Fibroblast of the conjunctiva (primary cell): ENCODE measurements around the gene TSPAN18.
A peak's percentile ranks its signal among the peaks of the same experiment; 100 is the strongest.

Experiments used
- DNase-seq: peaks from one replicate; pipeline ENCODE4 v3.0.0-alpha.2; 2010; ENCODE audit warnings: low read depth

The TSPAN18 gene

GRCh38 chr11:44777209-44778194 is 50.7 kb downstream of the TSPAN18 start:
- no peak for DNase-seq

- DNase-seq: no peak
Observed at GRCh38 chr11:44778195-44779100, 51.7 kb downstream of the TSPAN18 start.

GRCh38 chr11:44779736-44780520 is 53.2 kb downstream of the TSPAN18 start:
- DNase-seq: no peak

- peak; percentile 22 for DNase-seq
Observed at GRCh38 chr11:44780940-44781631, 54.3 kb downstream of the TSPAN18 start.

- DNase-seq: no peak
Observed at GRCh38 chr11:44781655-44782054, 54.9 kb downstream of the TSPAN18 start.

- no peak for DNase-seq
Observed at GRCh38 chr11:44782478-44782877, 55.7 kb downstream of the TSPAN18 start.

- no peak for DNase-seq
Observed at GRCh38 chr11:44784436-44784760, 57.6 kb downstream of the TSPAN18 start.

- DNase-seq: no peak
Observed at GRCh38 chr11:44784851-44785250, 58.1 kb downstream of the TSPAN18 start.

GRCh38 chr11:44785856-44786607 is 59.3 kb downstream of the TSPAN18 start:
- no peak for DNase-seq

GRCh38 chr11:44787070-44787469 is 60.3 kb downstream of the TSPAN18 start:
- DNase-seq: no peak

GRCh38 chr11:44787981-44788380 is 61.2 kb downstream of the TSPAN18 start:
- no peak for DNase-seq

GRCh38 chr11:44788536-44789261 is 61.9 kb downstream of the TSPAN18 start:
- DNase-seq: no peak

GRCh38 chr11:44789496-44789895 is 62.7 kb downstream of the TSPAN18 start:
- no peak for DNase-seq

GRCh38 chr11:44790211-44790610 is 63.4 kb downstream of the TSPAN18 start:
- no peak for DNase-seq

GRCh38 chr11:44791316-44791925 is 64.7 kb downstream of the TSPAN18 start:
- DNase-seq: no peak

GRCh38 chr11:44792171-44792570 is 65.4 kb downstream of the TSPAN18 start:
- DNase-seq: no peak

- no peak for DNase-seq
Observed at GRCh38 chr11:44793350-44794090, 66.8 kb downstream of the TSPAN18 start.

- no peak for DNase-seq
Observed at GRCh38 chr11:44795803-44796535, 69.2 kb downstream of the TSPAN18 start.
